Stomach (tissue), 4 donors: ENCODE results near the gene SAMM50.

ENCODE experiments used
- CTCF ChIP-seq, 7 experiments: fragments of 450-650 bp in 4 of 7; fragments of 200-600 bp in 3 of 7; sonication (generic) in 3 of 7; IDR thresholded peaks; one replicate each; pipeline ENCODE4 v1.5.1; 2016 to 2019; ENCODE audit warnings: antibody characterized with exemption in 7 of 7, control low read depth in 2 of 7, mild to moderate bottlenecking in 1 of 7
- EP300 ChIP-seq: sonication (generic); formaldehyde crosslinking; IDR thresholded peaks from one replicate; pipeline ENCODE4 v1.6.1; 2017; ENCODE audit warnings: antibody characterized with exemption
- POLR2A ChIP-seq, 4 donors: fragments of 450-650 bp; IDR thresholded peaks; one replicate each; pipeline ENCODE4 v1.6.1; 2016; ENCODE audit warnings: antibody characterized with exemption in 4 of 4, control low read depth in 2 of 4, mild to moderate bottlenecking in 1 of 4, moderate library complexity in 1 of 4

- TF ChIP-seq CTCF (IDR thresholded peaks at IDR 0.05) (no peak), POLR2A (IDR thresholded peaks at IDR 0.05) (no peak), EP300 (no peak)
Observed at GRCh38 chr22:44033694-44034093, 78.5 kb downstream of the SAMM50 start.
